NCI-H2107 (cell line): Measurements from ENCODE around the gene PSD2.

Source experiments
- DNase-seq: peaks from one replicate; lab custom pipeline; 2025; lab: John Stamatoyannopoulos, UW

PSD2 gene

DNA sequence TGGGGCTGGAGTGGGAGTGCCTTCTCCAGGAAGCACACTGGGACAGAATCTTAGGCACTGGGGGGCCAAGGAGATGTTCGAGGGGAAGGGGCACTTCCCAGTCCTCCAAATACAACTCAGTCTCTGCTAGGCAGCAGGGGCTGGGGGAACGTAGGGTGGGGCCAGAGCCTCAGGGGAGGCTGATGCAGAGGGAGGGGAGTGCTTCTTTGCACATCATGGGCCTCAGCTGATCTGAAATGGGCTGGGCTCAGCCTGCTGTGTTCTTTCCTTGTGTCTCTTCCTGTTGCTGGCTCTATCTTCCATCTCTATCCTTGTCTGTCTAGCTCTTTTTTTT lies 15.6 kb downstream of the PSD2 start:
- DNase-seq = no peak

DNA sequence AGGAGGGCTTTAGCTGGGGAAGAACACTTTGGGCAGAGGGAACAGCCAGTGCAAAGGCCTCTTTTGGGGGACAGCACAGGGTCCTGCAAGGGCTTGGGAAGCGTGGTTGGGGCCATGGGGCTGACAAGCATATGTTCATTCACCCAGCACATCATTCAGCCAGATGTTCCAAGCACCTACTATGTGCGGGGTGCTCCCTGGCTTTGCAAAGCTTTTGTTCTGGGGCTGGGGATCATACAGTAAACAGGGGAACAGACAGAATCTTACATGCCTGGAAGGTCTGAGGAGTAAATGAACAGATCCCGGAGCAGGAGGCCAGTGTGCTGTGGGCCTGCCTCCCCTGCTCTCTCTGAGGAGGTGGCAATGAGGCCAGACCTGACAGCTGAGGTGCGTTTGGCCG lies 16.7 kb downstream of the PSD2 start:
- no peak for DNase-seq

DNA sequence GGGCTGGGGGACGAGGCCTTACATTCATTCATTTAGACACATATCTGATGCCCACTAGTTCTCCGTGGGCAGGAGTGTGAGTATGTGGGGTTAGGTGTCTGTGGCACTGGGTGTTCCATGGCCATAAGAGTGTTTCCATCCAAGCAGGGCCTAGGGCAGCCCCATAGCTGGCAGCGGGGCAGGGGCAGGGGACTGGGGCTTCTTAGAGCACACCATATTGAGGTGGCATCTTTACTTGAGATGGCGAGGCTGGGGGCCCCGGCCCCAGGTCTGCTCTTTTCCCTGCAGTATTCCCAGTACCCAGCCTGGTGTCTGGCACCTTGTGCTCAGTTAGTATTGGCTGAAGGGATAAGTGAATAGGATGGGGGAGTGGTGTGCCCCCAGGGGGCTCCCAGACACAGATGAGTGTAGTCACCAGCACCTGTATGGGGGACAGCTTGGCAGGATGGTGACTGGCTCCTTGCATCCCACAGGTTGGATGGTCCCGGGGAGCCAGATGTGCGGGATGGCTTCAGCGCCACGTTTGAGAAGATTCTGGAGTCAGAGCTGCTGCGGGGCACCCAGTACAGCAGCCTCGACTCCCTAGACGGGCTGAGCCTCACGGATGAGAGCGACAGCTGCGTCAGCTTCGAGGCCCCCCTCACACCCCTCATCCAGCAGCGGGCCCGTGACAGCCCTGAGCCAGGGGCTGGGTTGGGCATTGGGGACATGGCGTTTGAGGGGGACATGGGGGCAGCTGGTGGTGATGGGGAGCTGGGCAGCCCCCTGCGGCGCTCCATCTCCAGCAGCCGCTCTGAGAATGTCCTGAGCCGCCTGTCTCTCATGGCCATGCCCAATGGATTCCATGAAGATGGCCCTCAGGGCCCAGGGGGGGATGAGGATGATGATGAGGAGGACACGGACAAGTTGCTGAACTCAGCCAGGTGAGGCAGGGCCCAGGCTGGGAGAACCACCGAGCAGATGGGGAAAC lies 17.5 kb downstream of the PSD2 start:
- no peak for DNase-seq

DNA sequence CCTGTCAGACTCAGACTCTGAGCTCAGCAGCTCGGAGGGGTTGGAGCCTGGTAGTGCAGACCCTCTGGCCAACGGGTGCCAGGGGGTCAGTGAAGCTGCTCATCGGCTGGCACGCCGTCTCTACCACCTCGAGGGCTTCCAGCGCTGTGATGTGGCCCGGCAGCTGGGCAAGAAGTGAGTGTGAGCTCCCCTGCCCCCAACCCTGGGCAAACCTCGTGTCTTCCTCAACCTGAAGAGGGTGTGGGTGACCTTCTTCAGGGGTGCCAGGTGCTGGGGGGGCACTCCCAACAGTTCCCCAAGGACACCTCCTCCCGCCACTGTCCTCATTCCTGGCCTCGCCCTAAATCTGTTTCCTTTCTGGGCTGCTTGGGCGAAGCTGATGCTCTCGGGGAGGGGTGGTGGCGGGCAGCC lies 18.6 kb downstream of the PSD2 start:
- DNase-seq = no peak

DNA sequence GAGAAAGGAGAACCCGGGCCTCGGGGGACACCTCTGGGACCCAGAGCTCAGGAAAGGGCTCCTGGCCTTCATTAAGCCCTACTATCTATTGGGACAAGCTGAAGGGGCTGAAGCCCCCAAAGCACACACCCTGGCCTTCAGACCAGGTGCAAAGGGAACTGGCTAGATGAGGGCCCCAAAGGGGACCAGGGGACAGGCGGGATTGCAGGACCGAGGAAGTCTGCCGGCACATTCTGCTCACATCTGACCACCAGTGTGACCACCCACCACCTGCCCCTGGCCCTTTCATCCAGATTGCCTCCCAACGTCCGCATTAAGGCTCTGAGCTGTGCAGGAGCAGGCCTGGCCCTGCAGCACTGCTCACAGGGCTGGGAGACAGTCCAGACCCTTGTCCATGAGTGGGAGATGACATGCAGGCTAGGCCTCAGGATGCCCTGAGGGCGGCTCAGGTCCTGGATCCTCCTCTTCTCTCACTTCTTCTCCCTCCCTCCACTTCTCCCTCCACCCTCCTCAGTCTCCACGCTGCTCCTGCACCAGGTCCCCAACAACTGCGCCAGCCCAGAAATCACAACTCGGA lies 19.2 kb downstream of the PSD2 start:
- DNase-seq = no peak

DNA sequence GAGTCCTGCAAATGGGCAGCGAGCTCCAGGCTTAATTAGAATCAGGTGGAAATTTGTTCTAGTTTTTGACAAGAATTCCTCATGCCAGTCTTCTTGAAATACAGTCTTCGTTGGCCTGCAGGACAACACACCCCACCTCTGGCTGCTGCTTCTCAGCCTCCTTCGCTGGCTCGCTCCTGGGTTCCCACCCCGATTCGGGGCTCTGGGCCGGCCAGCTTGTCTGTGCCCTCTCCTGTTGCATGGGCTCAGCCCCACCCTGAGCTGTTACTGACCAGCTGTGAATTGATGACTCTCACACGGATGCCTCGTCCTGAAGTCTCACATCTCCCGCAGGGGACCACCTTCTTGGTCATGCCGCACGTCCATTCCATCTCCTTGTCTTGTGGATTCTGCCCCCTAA lies 21.0 kb downstream of the PSD2 start:
- no peak for DNase-seq

DNA sequence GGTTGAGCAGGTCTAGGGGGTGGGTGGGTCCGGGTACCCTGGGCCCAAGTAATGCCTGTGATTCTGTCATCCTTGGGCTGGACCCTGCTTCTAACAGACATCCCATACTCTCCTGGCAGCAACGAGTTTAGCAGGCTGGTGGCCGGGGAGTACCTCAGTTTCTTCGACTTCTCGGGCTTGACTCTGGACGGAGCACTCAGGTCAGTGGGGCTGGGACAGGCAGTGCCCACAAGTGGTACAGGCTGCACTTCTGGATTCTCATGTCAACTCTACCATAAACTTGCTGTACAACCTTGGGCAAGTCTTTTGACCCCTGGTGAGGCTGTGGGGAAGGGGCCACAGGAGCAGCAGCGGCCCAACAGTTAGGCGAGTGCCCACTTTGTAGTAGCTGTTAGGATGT lies 21.8 kb downstream of the PSD2 start:
- no peak for DNase-seq

DNA sequence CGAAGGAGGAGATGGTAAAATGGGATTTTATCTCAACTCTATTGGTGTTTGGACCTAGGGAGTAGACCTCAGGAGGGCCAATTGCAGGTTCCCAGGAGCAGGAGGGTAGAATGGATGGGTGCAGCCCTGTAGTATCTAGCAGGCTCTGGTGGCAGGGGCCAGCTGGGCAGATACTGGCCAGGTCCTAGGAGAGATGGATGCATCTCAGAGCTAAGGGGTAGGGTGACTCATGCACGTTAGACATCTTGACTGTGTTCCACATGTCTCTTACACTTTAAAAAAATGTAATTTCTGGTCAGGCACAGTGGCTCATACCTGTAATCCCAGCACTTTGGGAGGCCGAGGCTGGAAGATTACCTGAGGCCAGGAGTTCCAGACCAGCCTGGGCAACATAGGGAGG lies 22.4 kb downstream of the PSD2 start:
- no peak for DNase-seq

DNA sequence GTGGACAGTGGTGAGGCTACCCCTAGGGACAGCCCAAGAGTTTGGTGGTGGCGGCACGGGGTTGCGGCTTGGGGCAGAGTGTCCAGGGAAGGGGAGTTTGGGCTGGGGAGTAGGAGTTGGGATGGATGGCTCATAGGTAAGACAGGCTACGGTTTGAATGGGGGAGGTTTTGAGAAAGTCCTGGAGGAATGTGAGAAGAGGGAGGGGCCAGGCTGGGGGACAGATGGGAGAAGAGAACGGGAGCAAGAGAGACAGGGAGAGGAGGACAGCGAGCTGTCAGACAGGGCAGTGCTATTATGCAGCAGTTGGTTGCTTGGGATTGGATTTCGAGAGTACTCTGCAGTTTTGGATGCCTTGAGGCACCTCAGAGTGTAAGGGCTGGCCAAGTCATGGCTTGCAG lies 24.5 kb downstream of the PSD2 start:
- no peak for DNase-seq

DNA sequence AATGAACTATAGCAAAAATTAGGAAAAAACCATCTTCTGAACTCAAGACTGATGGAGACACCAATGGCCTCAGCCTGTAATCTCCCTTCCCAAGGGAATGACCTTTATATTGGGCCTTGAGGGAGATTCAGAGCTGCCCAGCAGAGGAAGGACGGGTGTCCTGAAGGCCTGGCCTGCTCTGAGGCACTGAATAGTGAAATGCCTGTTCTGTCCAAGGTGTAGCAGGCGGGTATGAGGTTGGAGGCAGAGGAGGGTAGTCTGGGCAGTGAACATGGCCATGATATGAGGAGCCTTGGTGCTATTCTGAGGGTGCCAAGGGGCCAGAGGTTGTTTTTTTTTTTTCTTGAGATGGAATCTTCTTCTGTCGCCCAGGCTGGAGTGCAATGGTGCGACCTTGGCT lies 25.0 kb downstream of the PSD2 start:
- DNase-seq = no peak

DNA sequence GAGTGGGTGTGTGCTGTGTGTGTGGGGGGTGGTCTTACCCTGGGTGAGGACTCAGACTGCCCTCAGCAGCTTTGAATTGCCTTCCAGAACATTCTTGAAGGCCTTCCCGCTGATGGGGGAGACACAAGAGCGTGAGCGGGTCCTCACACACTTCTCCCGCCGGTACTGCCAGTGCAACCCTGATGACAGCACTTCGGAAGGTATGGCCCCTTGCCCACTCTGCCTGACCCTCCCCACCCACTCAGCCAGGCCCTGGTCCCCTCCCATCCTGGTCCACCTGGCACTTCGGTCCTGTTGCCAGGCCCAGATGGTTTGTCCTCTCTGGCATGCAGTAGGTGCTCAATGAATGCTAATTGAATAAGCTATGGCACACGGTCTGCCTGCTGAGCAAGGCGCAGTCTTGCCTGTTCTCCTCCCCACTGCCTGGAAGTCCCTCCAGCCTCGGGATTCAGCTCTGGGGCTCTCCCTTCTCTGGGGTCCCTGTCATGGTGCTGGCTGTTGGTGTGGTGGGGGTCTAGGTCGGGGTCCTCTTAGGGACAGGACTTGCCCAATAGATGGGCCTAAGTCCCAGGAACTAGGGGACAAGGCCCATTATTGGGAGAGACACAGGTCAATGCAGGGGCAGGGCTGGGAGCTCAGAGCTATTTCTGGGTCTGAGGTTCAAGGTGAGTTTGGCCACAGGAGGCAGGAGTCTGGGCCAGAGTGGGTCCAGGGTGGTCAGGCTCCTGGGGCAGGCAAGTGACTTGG lies 26.4 kb downstream of the PSD2 start:
- DNase-seq = no peak

DNA sequence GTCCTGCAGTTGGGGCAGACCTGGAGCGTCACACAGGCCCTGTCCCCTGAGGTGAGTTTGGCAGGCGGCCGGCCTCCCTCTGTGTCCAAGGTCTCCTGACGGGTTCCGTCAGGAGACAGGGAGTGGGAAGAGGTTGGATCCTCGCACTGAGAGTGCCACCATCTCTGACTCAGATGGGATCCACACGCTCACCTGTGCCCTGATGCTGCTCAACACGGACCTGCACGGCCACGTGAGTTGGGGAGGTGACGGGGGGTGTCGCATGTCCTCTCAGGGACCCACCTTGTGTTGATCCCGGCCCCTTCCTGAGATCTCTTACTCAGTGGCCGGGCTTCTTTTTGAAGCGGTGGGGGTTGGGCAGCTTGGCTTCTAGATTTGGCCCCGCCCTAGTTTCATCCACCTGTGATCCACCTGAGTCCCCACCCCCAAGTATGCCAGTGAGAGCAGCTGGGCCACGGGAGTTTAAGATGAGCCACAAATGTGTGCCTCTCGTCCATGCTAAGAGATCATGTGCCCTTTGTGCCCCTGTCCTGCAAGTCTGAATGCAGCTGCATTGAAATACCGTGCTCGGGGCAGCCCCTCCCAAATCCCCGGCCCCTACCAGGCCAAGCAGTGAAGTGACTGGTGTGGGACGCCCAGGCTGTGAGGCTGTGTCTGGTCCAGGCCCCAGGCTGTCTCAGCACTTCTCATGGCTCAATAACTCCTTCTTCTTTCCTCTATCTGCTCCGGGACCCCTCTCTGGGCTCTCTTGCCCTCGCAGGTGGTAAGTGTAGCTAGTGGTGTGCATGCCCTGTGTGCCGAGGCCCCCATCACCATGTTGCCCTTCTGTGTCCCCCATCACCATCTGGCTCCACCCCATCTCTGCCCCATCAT lies 27.2 kb downstream of the PSD2 start:
- no peak for DNase-seq

DNA sequence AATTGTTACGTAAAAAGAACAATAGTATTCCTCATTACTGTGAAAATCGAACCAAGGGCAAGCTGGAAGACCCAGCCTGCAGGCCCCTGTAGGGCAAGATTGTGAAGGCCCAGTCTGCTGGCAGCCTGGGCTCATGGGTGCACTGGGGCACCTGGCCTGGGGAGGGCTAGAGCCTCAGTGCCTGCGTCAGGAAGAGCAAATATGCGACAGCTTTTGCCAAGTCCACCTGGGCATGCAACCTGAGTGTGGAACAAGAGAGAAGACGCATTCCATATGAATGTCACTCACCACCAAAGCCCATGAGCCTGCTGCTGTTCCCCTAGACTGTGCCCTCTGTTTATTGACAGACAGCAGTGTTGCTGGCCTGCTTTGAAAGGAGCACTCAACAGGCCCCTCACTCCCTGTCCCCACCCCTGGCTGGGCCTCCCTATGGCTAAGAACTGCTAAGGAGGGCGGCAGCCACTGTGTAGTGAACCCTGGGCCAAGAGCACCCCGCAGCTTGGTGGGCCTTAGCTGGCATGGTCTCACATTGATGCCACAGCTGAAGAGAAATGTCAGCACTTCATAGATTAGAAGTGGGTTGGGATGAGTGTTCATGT lies 28.2 kb downstream of the PSD2 start:
- DNase-seq = no peak

DNA sequence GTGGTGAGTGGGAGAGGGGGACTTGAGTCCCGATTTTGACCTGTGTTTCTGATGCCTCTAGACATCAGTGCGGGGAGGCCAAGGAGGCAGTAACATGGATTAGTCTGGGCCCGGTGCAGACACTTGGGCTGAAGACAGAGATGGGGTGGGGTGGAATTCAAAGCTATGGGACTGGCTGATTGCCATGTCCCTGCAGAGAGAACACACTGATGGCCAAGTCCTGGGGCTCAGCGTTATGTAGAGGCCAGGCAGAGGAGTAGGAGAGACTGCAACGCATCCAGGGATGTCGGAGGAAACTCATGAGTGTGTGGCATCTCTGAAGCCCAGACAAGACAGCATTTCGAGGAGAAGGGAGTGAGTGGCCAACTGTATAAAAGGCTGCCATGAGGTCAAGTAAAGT lies 30.1 kb downstream of the PSD2 start:
- no peak for DNase-seq

DNA sequence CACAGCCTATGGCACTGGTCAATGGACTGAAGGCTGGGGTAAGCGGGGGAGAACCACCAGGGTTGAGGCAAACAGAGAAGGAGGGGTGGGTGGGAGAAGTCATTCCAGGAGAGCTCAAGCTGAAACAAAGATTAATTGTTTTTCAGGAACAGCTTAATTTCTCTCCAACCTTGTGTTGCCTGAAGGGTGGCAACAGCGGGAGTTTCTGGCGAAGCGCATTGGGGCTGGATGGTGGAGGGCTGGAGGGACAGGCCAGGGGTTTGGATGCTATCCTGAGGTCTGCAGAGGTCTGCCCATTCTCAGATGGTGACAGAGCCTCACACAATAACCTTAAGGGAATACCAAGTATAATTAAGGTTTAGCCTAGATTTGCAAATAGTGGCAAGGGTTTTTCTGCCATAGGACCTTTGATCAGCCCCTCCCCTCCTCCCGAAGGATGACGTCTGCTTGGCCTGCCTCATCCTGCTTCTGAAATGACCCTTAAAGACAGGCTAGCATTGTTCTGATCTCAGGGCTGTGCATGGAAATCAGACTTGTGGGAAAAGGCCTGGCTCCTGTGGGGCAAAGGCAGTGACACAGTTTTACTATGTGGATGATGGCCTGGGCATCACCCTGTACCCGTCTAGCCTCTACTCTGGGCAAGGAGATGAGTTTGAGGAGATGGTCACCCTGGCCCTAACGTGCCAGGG lies 32.7 kb downstream of the PSD2 start:
- no peak for DNase-seq

DNA sequence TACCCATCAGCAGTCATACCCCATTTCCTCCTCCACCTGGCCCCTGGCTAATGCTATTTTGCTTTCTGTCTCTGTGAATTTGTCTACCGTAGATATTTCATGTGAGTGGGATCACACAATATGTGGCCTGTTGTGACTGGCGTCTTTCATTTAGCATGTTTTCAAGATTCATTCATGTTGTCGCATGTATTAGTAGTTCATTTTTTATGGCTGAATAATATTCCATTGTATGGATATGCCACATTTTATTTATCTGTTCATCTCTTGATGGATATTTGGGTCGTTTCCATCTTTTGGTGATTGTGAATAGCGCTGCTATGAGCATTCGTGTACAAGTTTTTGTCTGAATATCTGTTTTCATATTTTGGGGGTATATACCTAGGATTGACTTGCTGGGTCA lies 33.9 kb downstream of the PSD2 start:
- no peak for DNase-seq

DNA sequence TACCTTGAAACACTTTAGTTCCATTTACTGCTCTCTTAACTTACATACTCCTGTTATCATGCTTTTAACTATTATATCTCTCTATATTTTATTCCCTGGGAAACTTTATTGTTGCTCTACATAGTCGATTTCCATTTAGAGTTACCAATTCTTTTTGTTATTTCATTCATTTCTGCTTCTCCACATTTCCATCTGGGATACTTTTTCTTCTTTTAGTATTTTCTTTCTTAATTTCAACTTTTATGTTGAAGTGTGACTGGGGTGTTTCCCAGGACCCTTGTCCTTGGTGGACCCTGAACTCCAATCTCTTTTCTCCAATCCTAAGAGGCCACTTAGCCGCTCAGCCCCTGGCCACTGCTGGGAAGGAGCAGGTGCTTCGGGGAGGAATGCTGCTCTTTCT lies 36.0 kb downstream of the PSD2 start:
- no peak for DNase-seq

DNA sequence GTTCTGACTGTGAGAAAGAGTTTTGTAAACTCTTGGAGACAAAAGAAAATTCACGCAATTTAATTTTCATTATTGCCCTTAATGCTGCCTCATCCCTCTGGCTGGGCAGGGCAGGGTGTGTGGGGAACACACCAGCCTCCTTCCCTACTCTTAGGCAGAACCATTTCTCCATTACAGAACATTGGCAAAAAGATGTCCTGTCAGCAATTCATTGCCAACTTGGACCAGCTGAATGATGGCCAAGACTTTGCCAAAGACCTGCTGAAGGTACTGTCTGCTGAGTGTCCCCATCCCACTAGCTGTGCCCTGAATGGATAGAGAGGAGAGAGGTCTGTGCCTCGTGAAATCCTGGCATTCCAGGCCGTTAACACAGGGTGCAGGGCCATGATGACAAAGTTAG lies 37.9 kb downstream of the PSD2 start:
- DNase-seq = no peak

DNA sequence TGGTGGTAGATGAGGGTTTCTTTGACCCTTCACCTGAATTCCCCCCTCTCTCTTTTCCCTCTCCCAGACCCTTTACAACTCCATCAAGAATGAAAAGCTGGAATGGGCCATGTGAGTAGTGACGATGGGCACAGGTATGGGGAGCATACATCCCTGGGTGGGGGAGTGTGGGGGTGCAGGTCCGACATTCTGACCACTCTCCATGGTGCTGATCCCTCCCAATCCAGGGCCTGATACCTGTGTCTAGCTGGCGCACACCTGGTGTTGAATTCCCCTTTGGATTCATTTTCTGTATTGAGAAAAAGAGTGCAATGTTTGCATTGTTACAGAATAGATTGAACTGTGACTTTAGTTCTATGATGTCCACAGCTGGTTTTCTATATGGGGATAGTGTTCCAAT lies 40.0 kb downstream of the PSD2 start:
- no peak for DNase-seq

DNA sequence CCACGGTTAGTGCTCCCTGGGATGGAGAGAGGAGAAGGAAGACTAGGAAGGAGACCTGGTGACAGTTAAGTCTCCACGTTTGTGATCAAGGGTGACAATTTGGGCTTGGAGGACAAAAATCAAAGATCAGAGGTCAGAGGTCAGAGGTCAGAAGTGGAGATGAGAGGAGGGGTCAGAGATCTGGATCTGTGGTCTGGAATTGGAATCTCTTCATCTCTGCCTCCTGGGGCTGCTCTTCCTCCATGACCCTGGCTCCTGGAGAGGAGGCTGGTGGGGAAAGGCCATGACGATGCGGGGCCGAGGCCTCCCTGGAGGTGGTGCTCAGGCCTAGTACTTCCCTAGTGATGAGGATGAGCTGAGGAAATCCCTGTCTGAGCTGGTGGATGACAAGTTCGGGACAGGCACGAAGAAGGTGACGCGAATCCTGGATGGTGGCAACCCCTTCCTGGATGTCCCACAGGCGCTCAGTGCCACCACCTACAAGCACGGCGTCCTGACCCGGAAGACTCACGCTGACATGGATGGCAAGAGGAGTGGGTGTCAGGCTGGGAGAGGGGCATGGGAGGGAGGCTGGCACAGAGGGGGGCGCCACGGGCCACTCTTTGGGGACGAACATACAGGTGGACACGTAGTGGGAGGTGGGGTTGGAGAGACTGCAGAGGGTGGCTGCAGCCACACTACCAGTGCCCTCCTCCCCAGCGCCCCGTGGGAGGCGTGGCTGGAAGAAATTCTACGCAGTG lies 41.0 kb downstream of the PSD2 start:
- no peak for DNase-seq
